K562 (cell line): ENCODE data around the gene IL17F. TPM values are rescaled to one million over a fixed set of nuclear protein-coding genes. Genes with fewer than 3 reads are reported as not detected.
A peak's percentile ranks its signal among the peaks of the same experiment; 100 is the strongest.

Experiments
- BHLHE40 ChIP-seq: IDR thresholded peaks from 2 replicates; pipeline ENCODE4 v1.6.1; 2011; ENCODE audit warnings: low read length, improper control_type of control experiment
- BRD9 ChIP-seq: fragments of 450-650 bp; IDR thresholded peaks from 2 replicates; pipeline ENCODE4 v1.6.1; 2018; ENCODE audit warnings: low read depth; ENCODE audit not compliant: partially characterized antibody
- CEBPB ChIP-seq: fragments of 450-650 bp; IDR thresholded peaks from 2 replicates; pipeline ENCODE4 v1.6.1; 2016; ENCODE audit warnings: missing genetic modification characterization, missing compliant biosample characterization
- ELF2 ChIP-seq: fragments of 250-450 bp; sonication (Bioruptor Pico); IDR thresholded peaks from 2 replicates; pipeline ENCODE4 v1.5.0; 2021; ENCODE audit warnings: mild to moderate bottlenecking
- FOXA3 ChIP-seq, 2 experiments: fragments of 450-650 bp in 1 of 2; sonication (generic) in 1 of 2; formaldehyde crosslinking; IDR thresholded peaks in 1 of 2; conservative IDR thresholded peaks in 1 of 2; 2 replicates each; pipeline versions ENCODE4 v1.4.0 to v1.8.0; 2020 to 2022; ENCODE audit warnings: mild to moderate bottlenecking in 2 of 2, missing genetic modification reagents in 1 of 2
- FOXJ2 ChIP-seq: fragments of 200-800 bp; sonication (Bioruptor generic); IDR thresholded peaks from 2 replicates; pipeline ENCODE4 v1.6.1; 2016; ENCODE audit warnings: missing genetic modification characterization, missing compliant biosample characterization
- HDAC8 ChIP-seq: fragments of 450-650 bp; IDR thresholded peaks from 2 replicates; pipeline ENCODE4 v1.6.1; 2016; ENCODE audit warnings: mild to moderate bottlenecking, missing genetic modification characterization, moderate library complexity, missing compliant biosample characterization
- KAT2B ChIP-seq: IDR thresholded peaks from one replicate; pipeline ENCODE4 v1.6.1; 2012; ENCODE audit warnings: low read depth, mild to moderate bottlenecking, control low read depth, inconsistent platforms, low read length, moderate library complexity
- NFATC3 ChIP-seq: fragments of 450-650 bp; IDR thresholded peaks from 2 replicates; pipeline ENCODE4 v1.6.1; 2017; ENCODE audit warnings: mild to moderate bottlenecking
- SRSF7 ChIP-seq: fragments of 200-400 bp; formaldehyde crosslinking; optimal IDR thresholded peaks from 2 replicates; pipeline ENCODE3; 2017; ENCODE audit warnings: mild to moderate bottlenecking, low read depth, low read length
- ZNF431 ChIP-seq: sonication (generic); formaldehyde crosslinking; IDR thresholded peaks from 2 replicates; pipeline ENCODE4 v1.8.0; 2022; ENCODE audit warnings: mild to moderate bottlenecking, missing genetic modification reagents
- polyA plus RNA-seq, 8 experiments: library from polyadenylated mRNA; depleted of rRNA in 4 of 8; stranded (reverse) in 5 of 8; unstranded in 3 of 8; fragments of >200 nt; fragmentation: Nextera tagmentation in 2 of 8; fragmentation: Illumina TruSeq in 1 of 8; extraction: Ambion mirVana in 2 of 8; extraction: Trizol in 1 of 8; gene quantifications; 2 replicates each; pipeline versions ENCODE4 v1.2.1 to v1.2.3, GENCODE V29; 2011 to 2014; ENCODE audit warnings: inconsistent platforms in 1 of 8, missing spikeins in 1 of 8
- total RNA-seq, 7 experiments: library from RNA; depleted of rRNA in 6 of 7; stranded (reverse); fragments of >200 nt in 6 of 7; fragmentation: Illumina TruSeq in 2 of 7; extraction: Trizol in 2 of 7; gene quantifications; 2 replicates each; pipeline versions ENCODE4 v1.2.1 to v1.2.3, GENCODE V29; 2011 to 2021; ENCODE audit warnings: low replicate concordance in 1 of 7
- TF ChIP-seq, protein P1 (sequence below), 3 experiments: IDR thresholded peaks in 2 of 3; conservative IDR thresholded peaks in 1 of 3; 2 replicates each; pipeline ENCODE4 v1.5.1; 2011 to 2012; ENCODE audit warnings: low read length in 3 of 3, mild to moderate bottlenecking in 3 of 3, control low read depth in 2 of 3, improper control_type of control experiment in 1 of 3, inconsistent platforms in 1 of 3, low read depth in 1 of 3, mixed read lengths in 1 of 3, moderate library complexity in 1 of 3; ENCODE audit not compliant: insufficient read depth in 2 of 3
- TF ChIP-seq, protein P2 (sequence below), 2 experiments: fragments of 450-650 bp; IDR thresholded peaks; 2 replicates each; pipeline ENCODE4 v1.6.1; 2018; ENCODE audit warnings: mild to moderate bottlenecking in 2 of 2, low read depth in 1 of 2; ENCODE audit not compliant: partially characterized antibody in 2 of 2
- TF ChIP-seq, protein P3 (sequence below): fragments of 450-650 bp; IDR thresholded peaks from 2 replicates; pipeline ENCODE4 v1.6.1; 2016; ENCODE audit warnings: mild to moderate bottlenecking
- TF ChIP-seq, protein P4 (sequence below), 2 experiments: fragments of 450-650 bp in 1 of 2; sonication (generic) in 1 of 2; formaldehyde crosslinking in 1 of 2; IDR thresholded peaks in 1 of 2; conservative IDR thresholded peaks in 1 of 2; 2 replicates each; pipeline versions ENCODE4 v1.6.1 to v1.8.1; 2016 to 2023; ENCODE audit warnings: mild to moderate bottlenecking in 2 of 2, moderate library complexity in 2 of 2, inconsistent platforms in 1 of 2, missing genetic modification reagents in 1 of 2
- TF ChIP-seq, protein P5 (sequence below): fragments of 250-450 bp; sonication (Bioruptor Pico); IDR thresholded peaks from 2 replicates; pipeline ENCODE4 v1.9.0; 2021; ENCODE audit warnings: mild to moderate bottlenecking

Gene IL17F
- total and polyA plus RNA-seq, 9 of the 15 experiments (the other 6 are each of a cell fraction or from before 2014, with no cell fraction given) = not detected

DNA sequence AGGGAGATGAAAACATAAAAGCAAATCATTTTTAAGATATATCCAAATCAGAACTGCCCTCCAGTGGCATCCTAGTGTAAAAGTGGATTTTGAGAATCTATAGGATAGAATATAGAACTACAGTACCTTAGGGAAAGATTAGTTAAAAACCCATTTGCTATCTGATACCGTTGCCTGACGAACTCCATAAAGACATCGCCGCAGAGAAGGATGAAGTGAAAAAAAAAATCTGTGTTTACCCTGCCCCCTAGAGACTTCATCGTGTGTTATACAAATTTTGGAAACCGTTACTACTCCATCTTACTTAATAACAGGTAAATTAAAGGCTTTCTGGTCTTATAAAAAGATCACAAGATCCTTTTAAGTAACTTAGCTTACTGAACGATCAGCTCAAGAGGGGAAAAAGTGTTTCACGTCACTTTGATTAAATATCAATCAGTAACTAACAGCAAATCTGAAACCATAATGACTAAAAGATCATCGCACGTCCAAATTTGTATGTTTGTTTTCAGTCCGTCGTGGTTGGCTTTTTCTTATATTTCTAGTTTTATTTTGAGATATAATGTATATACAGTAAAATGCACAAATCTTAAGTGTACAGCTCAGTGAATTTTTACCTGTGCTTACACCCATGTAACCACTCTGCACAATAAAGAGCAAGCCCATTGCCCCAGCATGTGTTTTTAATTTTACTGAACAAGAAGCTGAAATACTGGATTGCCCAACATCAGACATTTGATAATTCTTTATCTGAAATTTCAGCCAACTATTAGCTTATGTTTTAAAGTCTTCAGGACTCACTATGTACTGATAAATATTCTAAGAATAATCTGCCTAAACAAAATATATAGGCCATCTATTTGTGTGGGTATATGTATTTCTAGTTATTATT is 41.1 kb upstream of the IL17F start (continued):
- TF ChIP-seq, protein P1, sequence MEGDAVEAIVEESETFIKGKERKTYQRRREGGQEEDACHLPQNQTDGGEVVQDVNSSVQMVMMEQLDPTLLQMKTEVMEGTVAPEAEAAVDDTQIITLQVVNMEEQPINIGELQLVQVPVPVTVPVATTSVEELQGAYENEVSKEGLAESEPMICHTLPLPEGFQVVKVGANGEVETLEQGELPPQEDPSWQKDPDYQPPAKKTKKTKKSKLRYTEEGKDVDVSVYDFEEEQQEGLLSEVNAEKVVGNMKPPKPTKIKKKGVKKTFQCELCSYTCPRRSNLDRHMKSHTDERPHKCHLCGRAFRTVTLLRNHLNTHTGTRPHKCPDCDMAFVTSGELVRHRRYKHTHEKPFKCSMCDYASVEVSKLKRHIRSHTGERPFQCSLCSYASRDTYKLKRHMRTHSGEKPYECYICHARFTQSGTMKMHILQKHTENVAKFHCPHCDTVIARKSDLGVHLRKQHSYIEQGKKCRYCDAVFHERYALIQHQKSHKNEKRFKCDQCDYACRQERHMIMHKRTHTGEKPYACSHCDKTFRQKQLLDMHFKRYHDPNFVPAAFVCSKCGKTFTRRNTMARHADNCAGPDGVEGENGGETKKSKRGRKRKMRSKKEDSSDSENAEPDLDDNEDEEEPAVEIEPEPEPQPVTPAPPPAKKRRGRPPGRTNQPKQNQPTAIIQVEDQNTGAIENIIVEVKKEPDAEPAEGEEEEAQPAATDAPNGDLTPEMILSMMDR (IDR thresholded peaks at IDR 0.05 in 2 of 3, conservative IDR thresholded peaks at IDR 0.05 in 1 of 3; ENCODE audit: insufficient read depth in 2 of 3, low read depth in 1 of 3, low read length in 3 of 3) = peak in 2 of 3 experiments; percentile 22 to 38; a peak in 2 of 6 replicates
- TF ChIP-seq ELF2 (CRISPR knock-in tag) (peak; percentile 45; the same call in 1 of the 2 replicates), ZNF431 (CRISPR knock-in tag) (no peak), NFATC3 (peak; percentile 48; the same call in 1 of the 2 replicates), SRSF7 (no peak), BHLHE40 (no peak), FOXJ2 (tag) (0 out of 2 replicates have a peak, but pooled peaks have one; percentile 35), BRD9 (peak; percentile 34), HDAC8 (tag) (no peak), KAT2B (no peak), FOXA3 (CRISPR knock-in tag; conservative IDR thresholded peaks at IDR 0.05 in 1 of 2, IDR thresholded peaks at IDR 0.05 in 1 of 2) (peak in 1 of 2 experiments; percentile 17; a peak in 1 of 4 replicates), CEBPB (tag) (peak; percentile 69)
- TF ChIP-seq, protein P2, sequence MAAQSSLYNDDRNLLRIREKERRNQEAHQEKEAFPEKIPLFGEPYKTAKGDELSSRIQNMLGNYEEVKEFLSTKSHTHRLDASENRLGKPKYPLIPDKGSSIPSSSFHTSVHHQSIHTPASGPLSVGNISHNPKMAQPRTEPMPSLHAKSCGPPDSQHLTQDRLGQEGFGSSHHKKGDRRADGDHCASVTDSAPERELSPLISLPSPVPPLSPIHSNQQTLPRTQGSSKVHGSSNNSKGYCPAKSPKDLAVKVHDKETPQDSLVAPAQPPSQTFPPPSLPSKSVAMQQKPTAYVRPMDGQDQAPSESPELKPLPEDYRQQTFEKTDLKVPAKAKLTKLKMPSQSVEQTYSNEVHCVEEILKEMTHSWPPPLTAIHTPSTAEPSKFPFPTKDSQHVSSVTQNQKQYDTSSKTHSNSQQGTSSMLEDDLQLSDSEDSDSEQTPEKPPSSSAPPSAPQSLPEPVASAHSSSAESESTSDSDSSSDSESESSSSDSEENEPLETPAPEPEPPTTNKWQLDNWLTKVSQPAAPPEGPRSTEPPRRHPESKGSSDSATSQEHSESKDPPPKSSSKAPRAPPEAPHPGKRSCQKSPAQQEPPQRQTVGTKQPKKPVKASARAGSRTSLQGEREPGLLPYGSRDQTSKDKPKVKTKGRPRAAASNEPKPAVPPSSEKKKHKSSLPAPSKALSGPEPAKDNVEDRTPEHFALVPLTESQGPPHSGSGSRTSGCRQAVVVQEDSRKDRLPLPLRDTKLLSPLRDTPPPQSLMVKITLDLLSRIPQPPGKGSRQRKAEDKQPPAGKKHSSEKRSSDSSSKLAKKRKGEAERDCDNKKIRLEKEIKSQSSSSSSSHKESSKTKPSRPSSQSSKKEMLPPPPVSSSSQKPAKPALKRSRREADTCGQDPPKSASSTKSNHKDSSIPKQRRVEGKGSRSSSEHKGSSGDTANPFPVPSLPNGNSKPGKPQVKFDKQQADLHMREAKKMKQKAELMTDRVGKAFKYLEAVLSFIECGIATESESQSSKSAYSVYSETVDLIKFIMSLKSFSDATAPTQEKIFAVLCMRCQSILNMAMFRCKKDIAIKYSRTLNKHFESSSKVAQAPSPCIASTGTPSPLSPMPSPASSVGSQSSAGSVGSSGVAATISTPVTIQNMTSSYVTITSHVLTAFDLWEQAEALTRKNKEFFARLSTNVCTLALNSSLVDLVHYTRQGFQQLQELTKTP (IDR thresholded peaks at IDR 0.05; ENCODE audit: low read depth in 1 of 2, partially characterized antibody in 2 of 2) = peak in 1 of 2 experiments; percentile 6
- TF ChIP-seq, protein P3, sequence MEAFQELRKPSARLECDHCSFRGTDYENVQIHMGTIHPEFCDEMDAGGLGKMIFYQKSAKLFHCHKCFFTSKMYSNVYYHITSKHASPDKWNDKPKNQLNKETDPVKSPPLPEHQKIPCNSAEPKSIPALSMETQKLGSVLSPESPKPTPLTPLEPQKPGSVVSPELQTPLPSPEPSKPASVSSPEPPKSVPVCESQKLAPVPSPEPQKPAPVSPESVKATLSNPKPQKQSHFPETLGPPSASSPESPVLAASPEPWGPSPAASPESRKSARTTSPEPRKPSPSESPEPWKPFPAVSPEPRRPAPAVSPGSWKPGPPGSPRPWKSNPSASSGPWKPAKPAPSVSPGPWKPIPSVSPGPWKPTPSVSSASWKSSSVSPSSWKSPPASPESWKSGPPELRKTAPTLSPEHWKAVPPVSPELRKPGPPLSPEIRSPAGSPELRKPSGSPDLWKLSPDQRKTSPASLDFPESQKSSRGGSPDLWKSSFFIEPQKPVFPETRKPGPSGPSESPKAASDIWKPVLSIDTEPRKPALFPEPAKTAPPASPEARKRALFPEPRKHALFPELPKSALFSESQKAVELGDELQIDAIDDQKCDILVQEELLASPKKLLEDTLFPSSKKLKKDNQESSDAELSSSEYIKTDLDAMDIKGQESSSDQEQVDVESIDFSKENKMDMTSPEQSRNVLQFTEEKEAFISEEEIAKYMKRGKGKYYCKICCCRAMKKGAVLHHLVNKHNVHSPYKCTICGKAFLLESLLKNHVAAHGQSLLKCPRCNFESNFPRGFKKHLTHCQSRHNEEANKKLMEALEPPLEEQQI = no peak
- TF ChIP-seq, protein P4, sequence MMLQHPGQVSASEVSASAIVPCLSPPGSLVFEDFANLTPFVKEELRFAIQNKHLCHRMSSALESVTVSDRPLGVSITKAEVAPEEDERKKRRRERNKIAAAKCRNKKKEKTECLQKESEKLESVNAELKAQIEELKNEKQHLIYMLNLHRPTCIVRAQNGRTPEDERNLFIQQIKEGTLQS (IDR thresholded peaks at IDR 0.05) = no peak
- TF ChIP-seq, protein P4 (CRISPR knock-in tag; conservative IDR thresholded peaks at IDR 0.05) = no peak
- TF ChIP-seq, protein P5, sequence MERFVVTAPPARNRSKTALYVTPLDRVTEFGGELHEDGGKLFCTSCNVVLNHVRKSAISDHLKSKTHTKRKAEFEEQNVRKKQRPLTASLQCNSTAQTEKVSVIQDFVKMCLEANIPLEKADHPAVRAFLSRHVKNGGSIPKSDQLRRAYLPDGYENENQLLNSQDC (CRISPR knock-in tag) = no peak
